GM23338 (cell line): Measurements from ENCODE around the gene LCLAT1. TPM values are rescaled to one million over a fixed set of nuclear protein-coding genes. Genes with fewer than 3 reads are reported as not detected.
"Not testable (repeated sequence)": the region's sequence is repeated elsewhere in the genome, so short reads cannot be mapped to it uniquely, and the experiment has no call there.

Experiments used
- ATAC-seq: fragments of 200-7000 bp; cut with Tn5 transposase; 3 replicates; pipeline ENCODE4 v1.9.1; 2020
- DNase-seq: peaks from one replicate; pipeline ENCODE4 v3.0.0-alpha.2; 2015; ENCODE audit warnings: low spot score
- H2AFZ ChIP-seq: fragments of 200-600 bp; sonication (generic); 2 replicates; pipeline ENCODE4 v1.8.0; 2016; ENCODE audit warnings: antibody characterized with exemption, mild to moderate bottlenecking, moderate library complexity
- H3F3A ChIP-seq: fragments of 200-600 bp; sonication (generic); replicated peaks from 2 replicates; pipeline ENCODE4 v1.8.0; 2017; ENCODE audit warnings: antibody characterized with exemption, mixed run types, low read depth
- H3K27ac ChIP-seq: fragments of 200-600 bp; sonication (generic); 2 replicates; pipeline ENCODE4 v1.6.1; 2016; ENCODE audit warnings: low read depth
- H3K27me3 ChIP-seq: fragments of 200-600 bp; sonication (generic); 2 replicates; pipeline ENCODE4 v1.8.0; 2016; ENCODE audit warnings: mild to moderate bottlenecking, mixed run types, moderate library complexity; ENCODE audit not compliant: insufficient read depth
- H3K36me3 ChIP-seq: fragments of 200-600 bp; sonication (generic); 2 replicates; pipeline ENCODE4 v1.8.0; 2016; ENCODE audit warnings: mild to moderate bottlenecking; ENCODE audit not compliant: insufficient read depth
- H3K4me1 ChIP-seq: fragments of 200-600 bp; sonication (generic); 2 replicates; pipeline ENCODE4 v1.8.0; 2016; ENCODE audit warnings: mild to moderate bottlenecking, moderate library complexity; ENCODE audit not compliant: insufficient read depth
- H3K4me2 ChIP-seq: fragments of 200-600 bp; sonication (generic); 2 replicates; pipeline ENCODE4 v1.7.1; 2017; ENCODE audit warnings: mixed run types
- H3K4me3 ChIP-seq: fragments of 200-600 bp; sonication (generic); 2 replicates; pipeline ENCODE4 v1.6.1; 2016; ENCODE audit warnings: mixed run types
- H3K79me2 ChIP-seq: fragments of 200-600 bp; sonication (generic); replicated peaks from 2 replicates; pipeline ENCODE4 v1.8.0; 2017; ENCODE audit warnings: mild to moderate bottlenecking; ENCODE audit not compliant: insufficient read depth
- H3K9me2 ChIP-seq: fragments of 200-600 bp; sonication (generic); 2 replicates; pipeline ENCODE4 v1.8.0; 2017; ENCODE audit not compliant: insufficient read depth
- H4K20me1 ChIP-seq: fragments of 200-600 bp; sonication (generic); replicated peaks from 2 replicates; pipeline ENCODE4 v1.8.0; 2017; ENCODE audit warnings: mild to moderate bottlenecking; ENCODE audit not compliant: insufficient read depth
- H3K27ac Mint-ChIP-seq: 2 replicates; pipeline ENCODE4 v1.8.0; 2020; ENCODE audit warnings: inconsistent platforms, mild to moderate bottlenecking, moderate library complexity, mixed read lengths
- H3K27me3 Mint-ChIP-seq: 3 replicates; pipeline ENCODE4 v1.8.0; 2022; ENCODE audit warnings: low read depth, mild to moderate bottlenecking, moderate library complexity, mixed read lengths, inconsistent platforms; ENCODE audit not compliant: insufficient read depth, poor library complexity
- H3K36me3 Mint-ChIP-seq: 3 replicates; pipeline ENCODE4 v1.8.0; 2021; ENCODE audit warnings: low read depth, mild to moderate bottlenecking, inconsistent platforms, moderate library complexity, mixed read lengths
- H3K4me1 Mint-ChIP-seq: 3 replicates; pipeline ENCODE4 v1.8.0; 2020; ENCODE audit warnings: mild to moderate bottlenecking, inconsistent platforms, mixed read lengths
- H3K4me3 Mint-ChIP-seq: 3 replicates; pipeline ENCODE4 v1.8.0; 2021; ENCODE audit warnings: moderate library complexity, mild to moderate bottlenecking, inconsistent platforms, mixed read lengths
- H3K9me3 Mint-ChIP-seq: 3 replicates; pipeline ENCODE4 v1.8.0; 2020; ENCODE audit warnings: moderate library complexity, mild to moderate bottlenecking, inconsistent platforms, mixed read lengths
- CTCF ChIP-seq, 2 experiments: fragments of 200-600 bp in 1 of 2; sonication (generic) in 1 of 2; conservative IDR thresholded peaks; 2 replicates each; pipeline versions ENCODE4 v1.5.1 to v1.6.1; 2016 to 2017; ENCODE audit warnings: antibody characterized with exemption in 2 of 2, low read depth in 2 of 2, mild to moderate bottlenecking in 2 of 2, moderate library complexity in 1 of 2
- ETS1 ChIP-seq: IDR thresholded peaks from 2 replicates; pipeline ENCODE4 v1.6.1; 2016; ENCODE audit warnings: antibody characterized with exemption
- EZH2 ChIP-seq: fragments of 200-600 bp; sonication (generic); IDR thresholded peaks from one replicate; pipeline ENCODE4 v1.8.0; 2017; ENCODE audit warnings: antibody characterized with exemption, mild to moderate bottlenecking, low read depth; ENCODE audit not compliant: unreplicated experiment
- EZH2phosphoT487 ChIP-seq: fragments of 200-600 bp; sonication (generic); IDR thresholded peaks from one replicate; pipeline ENCODE4 v1.8.1; 2018; ENCODE audit warnings: antibody characterized with exemption; ENCODE audit not compliant: unreplicated experiment
- JUNB ChIP-seq: IDR thresholded peaks from one replicate; pipeline ENCODE4 v1.6.1; 2016; ENCODE audit warnings: antibody characterized with exemption; ENCODE audit not compliant: unreplicated experiment
- POLR2AphosphoS5 ChIP-seq: IDR thresholded peaks from 2 replicates; pipeline ENCODE4 v1.6.1; 2016; ENCODE audit warnings: antibody characterized with exemption, low read depth
- REST ChIP-seq: IDR thresholded peaks from one replicate; pipeline ENCODE4 v1.6.1; 2018; ENCODE audit warnings: antibody characterized with exemption; ENCODE audit not compliant: unreplicated experiment
- ZNF331 ChIP-seq: fragments of 250-450 bp; sonication (Bioruptor Pico); IDR thresholded peaks from 2 replicates; pipeline ENCODE4 v1.5.0; 2020; ENCODE audit warnings: low read depth, mild to moderate bottlenecking, moderate library complexity
- polyA plus RNA-seq: library from polyadenylated mRNA; unstranded; fragments of >200 nt; fragmentation: Nextera tagmentation; extraction: Ambion mirVana; gene quantifications from 2 replicates; pipeline ENCODE4 v1.2.1, GENCODE V29; 2016
- total RNA-seq: library from RNA; depleted of rRNA; stranded (reverse); fragments of >200 nt; shearing (Covaris generic); gene quantifications from 2 replicates; pipeline ENCODE4 v1.2.3, GENCODE V29; 2014

LCLAT1 gene
- total and polyA plus RNA-seq, 2 experiments from 2014 or later: 11.5 to 30.1 TPM

GRCh38 chr2:30466216-30466615 lies 19.2 kb downstream of the LCLAT1 start:
- Histone ChIP-seq H3K27ac (no peak overlapping the region), H4K20me1 (no peaks in the 10 kb centered on the region), H3K9me2 (no peaks in the 10 kb centered on the region), H2AFZ (no peak overlapping the region), H3K4me1 (peaks cover 11% of the 10 kb centered on the region; the same call in 1 of the 2 replicates), H3K36me3 (no peaks in the 10 kb centered on the region), H3K27me3 (no peaks in the 10 kb centered on the region), H3K4me3 (no peak overlapping the region), H3F3A (no peaks in the 10 kb centered on the region), H3K4me2 (no peak overlapping the region), H3K79me2 (peaks cover 98% of the 10 kb centered on the region)
- Mint-ChIP-seq H3K36me3 (peaks cover 22% of the 10 kb centered on the region; the same call in 2 of the 3 replicates), H3K4me1 (peaks cover 13% of the 10 kb centered on the region), H3K27ac (0 out of 2 replicates have a peak overlapping the region, but pooled peaks have one; percentile 11), H3K27me3 (no peaks in the 10 kb centered on the region), H3K4me3 (no peak overlapping the region), H3K9me3 (peaks cover 16% of the 10 kb centered on the region; the same call in 2 of the 3 replicates)
- DNase-seq: no peak
- ATAC-seq: peak; percentile 38; the same call in 2 of the 3 replicates
- TF ChIP-seq EZH2: no peak
- no peak for TF ChIP-seq CTCF (conservative IDR thresholded peaks at IDR 0.05; ENCODE audit: low read depth in 2 of 2)
- TF ChIP-seq REST: no peak
- no peak for TF ChIP-seq ZNF331 (CRISPR knock-in tag)
- no peak for TF ChIP-seq POLR2AphosphoS5
- no peak for TF ChIP-seq JUNB
- no peak for TF ChIP-seq ETS1
- TF ChIP-seq EZH2phosphoT487: no peak

- H3K4me3 Mint-ChIP-seq, DNase-seq, H3K4me3 ChIP-seq, H3K9me2 ChIP-seq, H3F3A ChIP-seq, H2AFZ ChIP-seq, H3K27ac Mint-ChIP-seq, H3K27me3 ChIP-seq, H3K27ac ChIP-seq, H3K36me3 ChIP-seq, H4K20me1 ChIP-seq, H3K4me2 ChIP-seq, ATAC-seq, H3K27me3 Mint-ChIP-seq: not testable (repeated sequence)
- peaks cover 20% of the 10 kb centered on the region; the same call in 2 of the 3 replicates for H3K36me3 Mint-ChIP-seq
- peaks cover 13% of the 10 kb centered on the region for H3K4me1 Mint-ChIP-seq
- H3K4me1 ChIP-seq: peaks cover 11% of the 10 kb centered on the region; the same call in 1 of the 2 replicates
- peaks cover 16% of the 10 kb centered on the region; the same call in 2 of the 3 replicates for H3K9me3 Mint-ChIP-seq
- H3K79me2 ChIP-seq: peaks cover 100% of the 10 kb centered on the region
Measured at GRCh38 chr2:30467062-30467826, 20.2 kb downstream of the LCLAT1 start.
